HepG2 (cell line): ENCODE results near the gene RPL36. TPM values are rescaled to one million over a fixed set of nuclear protein-coding genes. Genes with fewer than 3 reads are reported as not detected.

Experiments used
- KIAA2018 ChIP-seq: sonication (generic); formaldehyde crosslinking; IDR thresholded peaks from 2 replicates; pipeline ENCODE4 v1.5.0; 2020; ENCODE audit warnings: mild to moderate bottlenecking, missing genetic modification reagents, borderline replicate concordance
- ZNF12 ChIP-seq: sonication (generic); formaldehyde crosslinking; IDR thresholded peaks from 2 replicates; pipeline ENCODE4 v1.5.0; 2020; ENCODE audit warnings: missing genetic modification reagents
- polyA plus RNA-seq, 8 experiments: library from polyadenylated mRNA; depleted of rRNA in 3 of 8; stranded (reverse) in 7 of 8; unstranded in 1 of 8; fragments of >200 nt; fragmentation: Illumina TruSeq in 4 of 8; extraction: Trizol in 4 of 8; gene quantifications; 2 replicates each; pipeline versions ENCODE4 v1.2.1 to v1.2.3, GENCODE V29; 2011 to 2016; ENCODE audit warnings: low read depth in 4 of 8, missing spikeins in 1 of 8, mixed read lengths in 1 of 8; ENCODE audit not compliant: insufficient read depth in 1 of 8
- total RNA-seq, 5 experiments: library from RNA; depleted of rRNA; stranded (reverse); fragments of >200 nt; fragmentation: Illumina TruSeq; extraction: Trizol; gene quantifications; 2 replicates each; pipeline ENCODE4 v1.2.3, GENCODE V29; 2016; ENCODE audit warnings: low read depth in 1 of 5

RPL36 gene
- total and polyA plus RNA-seq, 2 of the 13 experiments (the other 11 are each of a cell fraction or from before 2014, with no cell fraction given) = 706 to 740 TPM

- TF ChIP-seq KIAA2018 (CRISPR knock-in tag) (no peak), ZNF12 (CRISPR knock-in tag) (no peak)
Observed at GRCh38 chr19:5694167-5694955, 4.3 kb downstream of the RPL36 start (continued).
